H9 (cell line): ENCODE measurements around the gene MINPP1. TPM values are rescaled to one million over a fixed set of nuclear protein-coding genes. Genes with fewer than 3 reads are reported as not detected.
A peak's percentile ranks its signal among the peaks of the same experiment; 100 is the strongest.

Experiments used
- DNase-seq: peaks from one replicate; pipeline ENCODE4 v3.0.0-alpha.2; 2017
- H2AFZ ChIP-seq: one replicate; pipeline ENCODE4 v1.6.1; 2013; ENCODE audit warnings: mild to moderate bottlenecking, low read length, control low read depth, moderate library complexity
- H2AK5ac ChIP-seq: 2 replicates; pipeline ENCODE4 v1.6.1; 2013; ENCODE audit warnings: low read length, control low read depth, mixed read lengths; ENCODE audit not compliant: insufficient read length
- H2BK120ac ChIP-seq: one replicate; pipeline ENCODE4 v1.6.1; 2013; ENCODE audit warnings: low read depth, mild to moderate bottlenecking, low read length, control low read depth, inconsistent platforms; ENCODE audit not compliant: poor library complexity, severe bottlenecking
- H2BK12ac ChIP-seq: 2 replicates; pipeline ENCODE4 v1.6.1; 2013; ENCODE audit warnings: low read length, control low read depth, mixed read lengths, low read depth; ENCODE audit not compliant: insufficient read length
- H2BK15ac ChIP-seq: 2 replicates; pipeline ENCODE4 v1.6.1; 2013; ENCODE audit warnings: low read depth, low read length, control low read depth
- H2BK20ac ChIP-seq: one replicate; pipeline ENCODE4 v1.6.1; 2013; ENCODE audit warnings: low read depth, mild to moderate bottlenecking, low read length, control low read depth, inconsistent platforms; ENCODE audit not compliant: poor library complexity, severe bottlenecking
- H2BK5ac ChIP-seq: 2 replicates; pipeline ENCODE4 v1.6.1; 2013; ENCODE audit warnings: low read length, control low read depth, mixed read lengths; ENCODE audit not compliant: insufficient read length
- H3K14ac ChIP-seq: 2 replicates; pipeline ENCODE4 v1.6.1; 2013; ENCODE audit warnings: low read length, control low read depth; ENCODE audit not compliant: insufficient read depth
- H3K18ac ChIP-seq: 2 replicates; pipeline ENCODE4 v1.6.1; 2013; ENCODE audit warnings: low read depth, mild to moderate bottlenecking, mixed read lengths, low read length, control low read depth; ENCODE audit not compliant: insufficient read length
- H3K23ac ChIP-seq: 2 replicates; pipeline ENCODE4 v1.6.1; 2013; ENCODE audit warnings: low read length, control low read depth, mixed read lengths, low read depth; ENCODE audit not compliant: insufficient read length
- H3K23me2 ChIP-seq: 2 replicates; pipeline ENCODE4 v1.6.1; 2013; ENCODE audit warnings: low read depth, mild to moderate bottlenecking, mixed read lengths, low read length, control low read depth; ENCODE audit not compliant: insufficient read length, poor library complexity, severe bottlenecking
- H3K27ac ChIP-seq: 2 replicates; pipeline ENCODE4 v1.5.1; 2013; ENCODE audit warnings: low read length, control low read depth, mixed read lengths, low read depth; ENCODE audit not compliant: insufficient read length
- H3K27me3 ChIP-seq: 2 replicates; pipeline ENCODE4 v1.6.1; 2013; ENCODE audit warnings: low read length, control low read depth, inconsistent platforms; ENCODE audit not compliant: insufficient read depth
- H3K4ac ChIP-seq: 2 replicates; pipeline ENCODE4 v1.6.1; 2013; ENCODE audit warnings: low read depth, mild to moderate bottlenecking, control low read depth, inconsistent platforms, low read length, moderate library complexity
- H3K4me1 ChIP-seq: 2 replicates; pipeline ENCODE4 v1.6.1; 2013; ENCODE audit warnings: low read length, control low read depth, inconsistent platforms; ENCODE audit not compliant: insufficient read depth
- H3K4me2 ChIP-seq: 2 replicates; pipeline ENCODE4 v1.6.1; 2013; ENCODE audit warnings: low read length, control low read depth, mixed read lengths; ENCODE audit not compliant: insufficient read length, insufficient read depth
- H3K56ac ChIP-seq: 2 replicates; pipeline ENCODE4 v1.6.1; 2013; ENCODE audit warnings: low read depth, mild to moderate bottlenecking, mixed read lengths, low read length, control low read depth; ENCODE audit not compliant: insufficient read length
- H3K79me1 ChIP-seq: 2 replicates; pipeline ENCODE4 v1.6.1; 2013; ENCODE audit warnings: low read depth, mild to moderate bottlenecking, moderate library complexity, low read length, control low read depth, inconsistent platforms; ENCODE audit not compliant: insufficient read depth, poor library complexity, severe bottlenecking
- H3K79me2 ChIP-seq: 2 replicates; pipeline ENCODE4 v1.6.1; 2013; ENCODE audit warnings: low read length, control low read depth, inconsistent platforms; ENCODE audit not compliant: insufficient read depth
- H3K9ac ChIP-seq: 2 replicates; pipeline ENCODE4 v1.6.1; 2013; ENCODE audit warnings: low read length, control low read depth, mixed read lengths; ENCODE audit not compliant: insufficient read length; ENCODE audit errors: extremely low read depth
- H3K9me3 ChIP-seq: one replicate; pipeline ENCODE4 v1.6.1; 2013; ENCODE audit warnings: low read depth, low read length, inconsistent platforms; ENCODE audit not compliant: control insufficient read depth
- H3T11ph ChIP-seq: one replicate; pipeline ENCODE4 v1.6.1; 2013; ENCODE audit warnings: mild to moderate bottlenecking, low read length, control low read depth, inconsistent platforms
- H4K20me1 ChIP-seq: one replicate; pipeline ENCODE4 v1.6.1; 2013; ENCODE audit not compliant: control insufficient read depth, insufficient read length, insufficient read depth
- H4K5ac ChIP-seq: 2 replicates; pipeline ENCODE4 v1.6.1; 2013; ENCODE audit warnings: low read depth, mild to moderate bottlenecking, mixed read lengths, low read length, control low read depth; ENCODE audit not compliant: insufficient read length
- H4K8ac ChIP-seq: replicated peaks from 2 replicates; pipeline ENCODE4 v1.6.1; 2013; ENCODE audit warnings: low read length, control low read depth, mixed read lengths, low read depth; ENCODE audit not compliant: insufficient read length
- H4K91ac ChIP-seq: 2 replicates; pipeline ENCODE4 v1.6.1; 2013; ENCODE audit warnings: low read depth, mild to moderate bottlenecking, moderate library complexity, mixed read lengths, low read length, control low read depth; ENCODE audit not compliant: insufficient read length
- H3K27ac Mint-ChIP-seq, 3 experiments: 2 replicates in 2 of 3; 3 replicates in 1 of 3; pipeline ENCODE4 v1.8.0; 2020 to 2021; ENCODE audit warnings: mixed read lengths in 3 of 3, mild to moderate bottlenecking in 1 of 3, moderate library complexity in 1 of 3
- H3K27me3 Mint-ChIP-seq: 2 replicates; pipeline ENCODE4 v1.8.0; 2021; ENCODE audit warnings: low read depth, mild to moderate bottlenecking, moderate library complexity, mixed read lengths
- H3K36me3 Mint-ChIP-seq, 3 experiments: 2 replicates in 2 of 3; 3 replicates in 1 of 3; pipeline ENCODE4 v1.8.0; 2020 to 2021; ENCODE audit warnings: low read depth in 3 of 3, mixed read lengths in 3 of 3; ENCODE audit not compliant: insufficient read depth in 1 of 3
- H3K4me1 Mint-ChIP-seq, 2 experiments: 2 replicates each; pipeline ENCODE4 v1.8.0; 2020; ENCODE audit warnings: mixed read lengths in 2 of 2
- H3K4me3 Mint-ChIP-seq, 2 experiments: 2 replicates in 1 of 2; 3 replicates in 1 of 2; pipeline ENCODE4 v1.8.0; 2020 to 2021; ENCODE audit warnings: mild to moderate bottlenecking in 2 of 2, mixed read lengths in 2 of 2, moderate library complexity in 1 of 2
- H3K9me3 Mint-ChIP-seq, 2 experiments: 2 replicates in 1 of 2; 3 replicates in 1 of 2; pipeline ENCODE4 v1.8.0; 2020; ENCODE audit warnings: mild to moderate bottlenecking in 2 of 2, mixed read lengths in 2 of 2, moderate library complexity in 1 of 2
- CTCF ChIP-seq: fragments of 200-600 bp; sonication (generic); conservative IDR thresholded peaks from 3 replicates; pipeline ENCODE4 v1.8.0; 2021; ENCODE audit warnings: antibody characterized with exemption, mild to moderate bottlenecking
- WGBS: extraction: QIAGEN DNeasy Blood & Tissue Kit; methylation state at CpG from one replicate; pipeline ENCODE4 v1.1.7; 2013; ENCODE audit warnings: missing lambda C conversion rate, low lambda C conversion rate, mixed read lengths; ENCODE audit not compliant: insufficient read length; ENCODE audit errors: extremely low coverage; 5-methylcytosine and 5-hydroxymethylcytosine counted together
- total RNA-seq: library from RNA; stranded (reverse); gene quantifications from 2 replicates; pipeline ENCODE4 v1.2.1, GENCODE V29; 2021

The MINPP1 gene
- total RNA-seq, 1 experiment from 2014 or later, result 30.3 TPM

- Histone ChIP-seq H3K27me3 (no peaks in the 10 kb centered on the region), H3K18ac (no peak overlapping the region), H4K20me1 (no peaks in the 10 kb centered on the region), H3K27ac (no peak overlapping the region), H2BK120ac (no peak overlapping the region), H4K8ac (no peak overlapping the region), H2AFZ (no peak overlapping the region), H2AK5ac (no peak overlapping the region), H3K4me2 (peak overlapping the region; percentile 79), H3K4me1 (no peaks in the 10 kb centered on the region), H4K91ac (no peak overlapping the region), H2BK12ac (no peak overlapping the region), H3K79me1 (no peaks in the 10 kb centered on the region), H3K23ac (no peak overlapping the region), H2BK15ac (no peak overlapping the region), H2BK5ac (no peak overlapping the region), H3K9me3 (no peaks in the 10 kb centered on the region), H3K56ac (no peak overlapping the region), H3K14ac (peak overlapping the region; percentile 64; the same call in 1 of the 2 replicates), H3K23me2 (peaks cover 3% of the 10 kb centered on the region), H4K5ac (no peak overlapping the region), H3K79me2 (peaks cover 2% of the 10 kb centered on the region; the same call in 1 of the 2 replicates), H3T11ph (no peak overlapping the region), H3K4ac (no peak overlapping the region), H2BK20ac (no peak overlapping the region), H3K9ac (peak overlapping the region; percentile 41)
- Mint-ChIP-seq H3K27me3 (peaks cover 13% of the 10 kb centered on the region), H3K27ac (peak overlapping the region in 1 of 3 experiments; percentile 85; a peak in 3 of 7 replicates), H3K4me1 (peaks cover 26 to 29% of the 10 kb centered on the region in 2 experiments), H3K36me3 (peaks cover 2 to 15% (median 10%) of the 10 kb centered on the region in 3 experiments; a peak in 5 of 7 replicates), H3K4me3 (peak overlapping the region; percentile 94), H3K9me3 (no peaks in the 10 kb centered on the region)
- TF ChIP-seq CTCF, result no peak
- DNase-seq, result no peak
- WGBS, result no CpG with 5 or more reads among the region's 10 CpGs
These were observed 420 bp upstream of the MINPP1 start for GRCh38 chr10:87504307-87504639.
